AG04450 (cell line): ENCODE results near the gene CHCT1. TPM values are rescaled to one million over a fixed set of nuclear protein-coding genes. Genes with fewer than 3 reads are reported as not detected.
A peak's percentile ranks its signal among the peaks of the same experiment; 100 is the strongest.

Experiments used
- CTCF ChIA-PET: fragments of 300-600, 350-600 bp; formaldehyde crosslinking; extraction: SDS; loops from one replicate; lab custom pipeline; 2022; ENCODE audit warnings: antibody characterized with exemption, inconsistent platforms; lab: Charles Lee
- POLR2A ChIA-PET: fragments of 350-600 bp; formaldehyde crosslinking; extraction: SDS; loops from one replicate; lab custom pipeline; 2021; ENCODE audit warnings: antibody characterized with exemption, inconsistent platforms; lab: Yijun Ruan, JAX
- DNase-seq: peaks from one replicate; pipeline ENCODE4 v3.0.0-alpha.2; 2011; ENCODE audit warnings: low read depth, low spot score
- H3K27ac ChIP-seq: one replicate; pipeline ENCODE4 v1.5.1; 2012; ENCODE audit warnings: low read depth, low read length, control low read depth
- H3K27me3 ChIP-seq: one replicate; pipeline ENCODE4 v1.6.0; 2012; ENCODE audit warnings: low read length; ENCODE audit not compliant: control insufficient read depth, insufficient read depth
- H3K4me3 ChIP-seq: 2 replicates; pipeline ENCODE4 v1.5.1; 2011; ENCODE audit warnings: mild to moderate bottlenecking, low read depth, low read length, control low read depth
- H3K9me3 ChIP-seq: 2 replicates; pipeline ENCODE4 v1.5.1; 2012; ENCODE audit warnings: low read length; ENCODE audit not compliant: control insufficient read depth, insufficient read depth
- CTCF ChIP-seq: IDR thresholded peaks from 2 replicates; pipeline ENCODE4 v1.5.1; 2011; ENCODE audit warnings: low read depth, low read length, control low read depth, inconsistent platforms
- polyA plus RNA-seq: library from polyadenylated mRNA; depleted of rRNA; stranded (reverse); fragments of >200 nt; gene quantifications from 2 replicates; pipeline ENCODE4 v1.2.3, GENCODE V29; 2011

Gene CHCT1
- polyA plus RNA-seq, 1 experiment: not detected

DNA sequence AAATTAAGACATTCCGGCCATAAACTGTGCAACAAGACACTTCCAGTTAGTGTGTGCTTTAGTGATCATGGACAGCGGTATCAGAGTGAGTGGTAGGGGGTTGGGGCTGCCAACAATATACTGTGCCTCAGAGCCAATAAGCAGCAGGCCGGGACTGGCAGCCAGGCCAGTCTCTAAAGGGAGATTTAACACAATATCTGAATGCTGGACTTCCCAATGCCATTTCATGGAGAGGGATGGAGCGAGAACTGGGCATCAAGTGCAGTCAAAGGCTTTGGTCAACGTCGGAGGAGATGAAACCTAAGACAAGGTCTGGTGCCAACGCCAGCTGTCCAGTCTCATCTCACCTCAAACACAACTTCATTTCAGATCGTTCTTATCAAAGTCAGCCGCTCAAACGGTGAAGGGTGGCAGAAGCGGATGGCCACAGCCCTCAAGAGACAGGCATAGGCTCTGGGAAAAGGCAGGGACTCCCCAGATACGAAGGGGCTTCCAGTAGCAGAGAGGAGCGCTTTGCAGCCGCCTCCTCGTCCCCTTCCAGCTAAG is 31.3 kb upstream of the CHCT1 start:
- H3K27me3 ChIP-seq: no peaks in the 10 kb centered on the region
- ChIA-PET CTCF (interaction anchor here (1.1 kb wide), 1 partner anchor 30 kb away, joined by 4 read pairs; no protein-coding TSS in a partner anchor), POLR2A (interaction anchor here (0.6 to 2.1 kb wide), 4 partner anchors 78 to 224 kb away, joined by 4 to 12 read pairs (median 4); no protein-coding TSS in a partner anchor)
- H3K9me3 ChIP-seq: peaks cover 3% of the 10 kb centered on the region; the same call in 1 of the 2 replicates
- no peak for DNase-seq
- H3K27ac ChIP-seq: peak overlapping the region; percentile 75
- no peak for TF ChIP-seq CTCF
- H3K4me3 ChIP-seq: peak overlapping the region; percentile 93

- peaks cover 3% of the 10 kb centered on the region; the same call in 1 of the 2 replicates for H3K9me3 ChIP-seq
- no peaks in the 10 kb centered on the region for H3K27me3 ChIP-seq
- TF ChIP-seq CTCF: no peak
- H3K4me3 ChIP-seq: peak overlapping the region; percentile 93
- H3K27ac ChIP-seq: peak overlapping the region; percentile 75
- POLR2A ChIA-PET: interaction anchor here (0.6 to 2.1 kb wide), 8 partner anchors 13 to 684 kb away, joined by 3 to 12 read pairs (median 4); partner anchors contain the start of genes PPM1D, PTRH2 and VMP1
- no peak for DNase-seq
- CTCF ChIA-PET: interaction anchor here (0.6 kb wide), 1 partner anchor 139 kb away, joined by 5 read pairs; no protein-coding TSS in a partner anchor
Observed at GRCh38 chr17:60391471-60392041, 30.7 kb upstream of the CHCT1 start.

GRCh38 chr17:60392042-60392844 is 30.0 kb upstream of the CHCT1 start, which contains the start of gene USP32:
Gene USP32, minus strand, starts transcription at chr17:60392133. Its CDS starts 194 bp downstream, at chr17:60391939.
- POLR2A ChIA-PET: interaction anchor here (0.6 to 2.1 kb wide), 11 partner anchors 12 to 685 kb away, joined by 3 to 12 read pairs (median 4); partner anchors contain the start of genes PPM1D, PTRH2 and VMP1
- peaks cover 3% of the 10 kb centered on the region; the same call in 1 of the 2 replicates for H3K9me3 ChIP-seq
- no peaks in the 10 kb centered on the region for H3K27me3 ChIP-seq
- peak within 1 kb of the TSS; percentile 94 for H3K27ac ChIP-seq
- TF ChIP-seq CTCF: peak; percentile 32
- DNase-seq: peak; percentile 96
- H3K4me3 ChIP-seq: peak within 1 kb of the TSS; percentile 93
- CTCF ChIA-PET: interaction anchor here (0.6 to 0.7 kb wide), 2 partner anchors 14 to 139 kb away, joined by 4 to 5 read pairs; no protein-coding TSS in a partner anchor

- Histone ChIP-seq H3K9me3 (peaks cover 3% of the 10 kb centered on the region; the same call in 1 of the 2 replicates), H3K4me3 (peak overlapping the region; percentile 93), H3K27ac (peak overlapping the region; percentile 94), H3K27me3 (no peaks in the 10 kb centered on the region)
- ChIA-PET POLR2A (interaction anchor here (1.2 to 2.1 kb wide), 3 partner anchors 12 to 207 kb away, joined by 3 to 12 read pairs (median 4); partner anchors contain the start of gene PPM1D), CTCF (no interaction called here)
- no peak for TF ChIP-seq CTCF
- DNase-seq: no peak
Observed at GRCh38 chr17:60392845-60393702, 29.2 kb upstream of the CHCT1 start.
